SK-N-SH treated with all-trans-retinoic acid at 6 μM for 48 hours (cell line): ENCODE data around the gene CPNE8.
"Not testable (repeated sequence)": the region's sequence is repeated elsewhere in the genome, so short reads cannot be mapped to it uniquely, and the experiment has no call there.

Experiments used
- ATAC-seq: fragments of 200-7000 bp; cut with Tn5 transposase; 3 replicates; pipeline ENCODE4 v1.9.1; 2020; ENCODE audit warnings: mild to moderate bottlenecking, moderate library complexity
- ARNTL ChIP-seq: fragments of 450-650 bp; formaldehyde crosslinking; IDR thresholded peaks from 2 replicates; pipeline ENCODE4 v1.5.0; 2020; ENCODE audit warnings: low read depth, mild to moderate bottlenecking, moderate library complexity, borderline replicate concordance
- BACH2 ChIP-seq: fragments of 250-450 bp; sonication (Bioruptor Pico); IDR thresholded peaks from 2 replicates; pipeline ENCODE4 v1.9.0; 2021; ENCODE audit warnings: mild to moderate bottlenecking, borderline replicate concordance
- CREB5 ChIP-seq: fragments of 250-450 bp; sonication (Bioruptor Pico); IDR thresholded peaks from 2 replicates; pipeline ENCODE4 v1.5.1; 2020; ENCODE audit warnings: low read depth, mild to moderate bottlenecking, moderate library complexity
- CSDC2 ChIP-seq: fragments of 250-450 bp; sonication (Bioruptor Pico); IDR thresholded peaks from 2 replicates; pipeline ENCODE4 v1.5.0; 2020; ENCODE audit warnings: mild to moderate bottlenecking, moderate library complexity
- GLIS3 ChIP-seq: fragments of 250-450 bp; sonication (Bioruptor Pico); IDR thresholded peaks from 2 replicates; pipeline ENCODE4 v1.5.0; 2020; ENCODE audit warnings: mild to moderate bottlenecking, moderate library complexity
- ISL1 ChIP-seq: fragments of 250-450 bp; sonication (Bioruptor Pico); IDR thresholded peaks from 2 replicates; pipeline ENCODE4 v2.1.2; 2022; ENCODE audit warnings: mild to moderate bottlenecking, moderate library complexity
- OSR1 ChIP-seq: fragments of 250-450 bp; sonication (Bioruptor Pico); IDR thresholded peaks from 2 replicates; pipeline ENCODE4 v1.8.0; 2022; ENCODE audit warnings: moderate library complexity, mild to moderate bottlenecking, inconsistent platforms
- PPARA ChIP-seq: fragments of 250-450 bp; sonication (Bioruptor Pico); IDR thresholded peaks from 2 replicates; pipeline ENCODE4 v1.5.0; 2020; ENCODE audit warnings: mild to moderate bottlenecking, borderline replicate concordance
- RARB ChIP-seq: fragments of 250-450 bp; sonication (Bioruptor Pico); IDR thresholded peaks from 2 replicates; pipeline ENCODE4 v1.8.0; 2021; ENCODE audit warnings: mild to moderate bottlenecking, moderate library complexity
- SNAI2 ChIP-seq: fragments of 250-450 bp; sonication (Bioruptor Pico); IDR thresholded peaks from 2 replicates; pipeline ENCODE4 v1.5.0; 2020; ENCODE audit warnings: mild to moderate bottlenecking, moderate library complexity
- TCF4 ChIP-seq: fragments of 250-450 bp; sonication (Bioruptor Pico); IDR thresholded peaks from 2 replicates; pipeline ENCODE4 v1.8.0; 2021; ENCODE audit warnings: mild to moderate bottlenecking, moderate library complexity, borderline replicate concordance
- TOX ChIP-seq: fragments of 250-450 bp; sonication (Bioruptor Pico); IDR thresholded peaks from 2 replicates; pipeline ENCODE4 v1.8.0; 2021; ENCODE audit warnings: mild to moderate bottlenecking, moderate library complexity, borderline replicate concordance
- TSHZ2 ChIP-seq: fragments of 250-450 bp; sonication (Bioruptor Pico); IDR thresholded peaks from 2 replicates; pipeline ENCODE4 v1.5.0; 2020; ENCODE audit warnings: mild to moderate bottlenecking, moderate library complexity
- ZC3H10 ChIP-seq: fragments of 250-450 bp; sonication (Bioruptor Pico); IDR thresholded peaks from 2 replicates; pipeline ENCODE4 v1.5.1; 2021; ENCODE audit warnings: mild to moderate bottlenecking, moderate library complexity
- ZFP3 ChIP-seq: fragments of 250-450 bp; sonication (Bioruptor Pico); IDR thresholded peaks from 2 replicates; pipeline ENCODE4 v1.5.0; 2020; ENCODE audit warnings: mild to moderate bottlenecking, moderate library complexity
- ZFP30 ChIP-seq: fragments of 450-650 bp; formaldehyde crosslinking; IDR thresholded peaks from 2 replicates; pipeline ENCODE4 v1.5.0; 2022; ENCODE audit warnings: mild to moderate bottlenecking, moderate library complexity
- ZNF565 ChIP-seq: fragments of 450-650 bp; formaldehyde crosslinking; conservative IDR thresholded peaks from 2 replicates; pipeline ENCODE4 v1.5.0; 2020; ENCODE audit warnings: low read depth, mild to moderate bottlenecking, moderate library complexity
- TF ChIP-seq, protein P1 (sequence below): fragments of 250-450 bp; sonication (Bioruptor Pico); IDR thresholded peaks from 2 replicates; pipeline ENCODE4 v1.8.0; 2020; ENCODE audit warnings: mild to moderate bottlenecking, moderate library complexity, borderline replicate concordance
- TF ChIP-seq, protein P2 (sequence below): fragments of 250-450 bp; sonication (Bioruptor Pico); IDR thresholded peaks from 2 replicates; pipeline ENCODE4 v1.5.1; 2021; ENCODE audit warnings: mild to moderate bottlenecking, moderate library complexity
- TF ChIP-seq, protein P3 (sequence below): fragments of 250-450 bp; sonication (Bioruptor Pico); IDR thresholded peaks from 2 replicates; pipeline ENCODE4 v1.8.0; 2021; ENCODE audit warnings: low read depth, mild to moderate bottlenecking, moderate library complexity, borderline replicate concordance

CPNE8 gene

GRCh38 chr12:38745601-38746000 is 159.8 kb downstream of the CPNE8 start:
- TF ChIP-seq, protein P1, sequence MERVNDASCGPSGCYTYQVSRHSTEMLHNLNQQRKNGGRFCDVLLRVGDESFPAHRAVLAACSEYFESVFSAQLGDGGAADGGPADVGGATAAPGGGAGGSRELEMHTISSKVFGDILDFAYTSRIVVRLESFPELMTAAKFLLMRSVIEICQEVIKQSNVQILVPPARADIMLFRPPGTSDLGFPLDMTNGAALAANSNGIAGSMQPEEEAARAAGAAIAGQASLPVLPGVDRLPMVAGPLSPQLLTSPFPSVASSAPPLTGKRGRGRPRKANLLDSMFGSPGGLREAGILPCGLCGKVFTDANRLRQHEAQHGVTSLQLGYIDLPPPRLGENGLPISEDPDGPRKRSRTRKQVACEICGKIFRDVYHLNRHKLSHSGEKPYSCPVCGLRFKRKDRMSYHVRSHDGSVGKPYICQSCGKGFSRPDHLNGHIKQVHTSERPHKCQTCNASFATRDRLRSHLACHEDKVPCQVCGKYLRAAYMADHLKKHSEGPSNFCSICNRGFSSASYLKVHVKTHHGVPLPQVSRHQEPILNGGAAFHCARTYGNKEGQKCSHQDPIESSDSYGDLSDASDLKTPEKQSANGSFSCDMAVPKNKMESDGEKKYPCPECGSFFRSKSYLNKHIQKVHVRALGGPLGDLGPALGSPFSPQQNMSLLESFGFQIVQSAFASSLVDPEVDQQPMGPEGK (CRISPR knock-in tag) = no peak
- TF ChIP-seq, protein P2, sequence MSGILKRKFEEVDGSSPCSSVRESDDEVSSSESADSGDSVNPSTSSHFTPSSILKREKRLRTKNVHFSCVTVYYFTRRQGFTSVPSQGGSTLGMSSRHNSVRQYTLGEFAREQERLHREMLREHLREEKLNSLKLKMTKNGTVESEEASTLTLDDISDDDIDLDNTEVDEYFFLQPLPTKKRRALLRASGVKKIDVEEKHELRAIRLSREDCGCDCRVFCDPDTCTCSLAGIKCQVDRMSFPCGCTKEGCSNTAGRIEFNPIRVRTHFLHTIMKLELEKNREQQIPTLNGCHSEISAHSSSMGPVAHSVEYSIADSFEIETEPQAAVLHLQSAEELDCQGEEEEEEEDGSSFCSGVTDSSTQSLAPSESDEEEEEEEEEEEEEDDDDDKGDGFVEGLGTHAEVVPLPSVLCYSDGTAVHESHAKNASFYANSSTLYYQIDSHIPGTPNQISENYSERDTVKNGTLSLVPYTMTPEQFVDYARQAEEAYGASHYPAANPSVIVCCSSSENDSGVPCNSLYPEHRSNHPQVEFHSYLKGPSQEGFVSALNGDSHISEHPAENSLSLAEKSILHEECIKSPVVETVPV (CRISPR knock-in tag) = no peak
- no peak for TF ChIP-seq OSR1
- TF ChIP-seq ARNTL (CRISPR knock-in tag) = no peak
- no peak for TF ChIP-seq ISL1 (CRISPR knock-in tag)
- no peak for TF ChIP-seq PPARA
- TF ChIP-seq, all 23 proteins: peak for 0
- no peak for ATAC-seq

DNA sequence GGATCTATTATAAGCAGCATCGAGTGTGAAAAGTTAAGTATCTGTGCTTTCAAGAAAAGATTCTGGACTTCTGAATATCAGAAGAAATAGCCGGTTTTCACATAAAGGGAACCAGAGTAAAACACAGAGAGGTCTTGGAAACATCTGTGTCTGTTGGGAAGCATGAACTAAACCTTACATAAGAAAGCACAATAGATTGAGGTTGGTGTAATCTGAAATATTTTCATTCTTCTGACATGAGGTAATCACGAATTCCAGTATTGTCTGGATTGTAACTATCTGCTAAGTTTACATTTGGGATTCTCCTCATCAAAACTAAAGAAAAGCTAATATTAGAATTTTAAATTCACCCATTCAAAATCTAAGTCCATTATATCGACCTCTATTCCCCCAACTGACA is 161.3 kb downstream of the CPNE8 start:
- TF ChIP-seq ZFP30 (CRISPR knock-in tag) (no peak), ZFP3 (CRISPR knock-in tag) (no peak), ISL1 (CRISPR knock-in tag) (no peak), ARNTL (CRISPR knock-in tag) (no peak), ZNF565 (CRISPR knock-in tag) (no peak), CREB5 (CRISPR knock-in tag) (no peak), RARB (CRISPR knock-in tag) (no peak), CSDC2 (CRISPR knock-in tag) (no peak)
- no peak for ATAC-seq

- ATAC-seq = not testable (repeated sequence)
Observed at GRCh38 chr12:38742496-38742895, 162.9 kb downstream of the CPNE8 start.

DNA sequence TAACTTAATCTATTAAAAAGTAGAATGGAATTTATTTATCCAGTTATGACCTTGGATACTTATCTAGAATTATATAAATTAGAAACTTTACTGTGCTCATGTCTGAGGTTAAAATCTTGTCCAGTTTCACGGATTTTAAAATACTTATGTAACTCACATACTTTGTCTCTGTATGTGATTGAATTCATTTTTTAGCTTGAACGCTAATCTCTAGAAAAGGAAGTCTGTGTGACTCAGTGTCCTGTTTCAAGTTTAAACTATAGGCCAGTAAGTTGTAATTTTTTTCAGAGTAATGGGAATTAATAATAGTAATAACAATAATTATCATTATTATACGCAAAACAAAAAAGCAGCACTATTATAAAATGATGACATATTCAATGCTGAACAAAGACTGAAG is 168.6 kb downstream of the CPNE8 start:
- no peak for ATAC-seq
- TF ChIP-seq TCF4 = no peak
- no peak for TF ChIP-seq BACH2 (CRISPR knock-in tag)
- no peak for TF ChIP-seq SNAI2 (CRISPR knock-in tag)
- TF ChIP-seq ZNF565 (CRISPR knock-in tag) = no peak
- no peak for TF ChIP-seq RARB (CRISPR knock-in tag)

DNA sequence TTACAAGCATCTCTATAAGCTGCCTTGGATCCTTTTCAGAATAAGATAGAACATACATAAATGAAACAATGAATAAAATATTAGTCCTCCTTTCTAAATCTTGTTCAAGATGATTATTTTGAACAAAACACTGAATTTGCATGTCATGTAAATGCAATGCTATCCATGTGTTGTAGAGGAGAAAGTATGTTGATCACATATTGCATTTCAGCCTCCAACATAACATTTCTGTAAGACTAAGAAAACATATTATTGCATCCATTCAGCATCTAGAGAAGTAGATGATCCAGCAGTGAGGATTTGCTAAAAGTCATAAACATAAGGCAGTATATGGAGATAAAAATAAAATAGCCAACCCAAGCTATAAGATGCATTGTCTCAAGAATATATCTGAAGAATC is 172.6 kb downstream of the CPNE8 start:
- ATAC-seq = no peak
- TF ChIP-seq GLIS3 (CRISPR knock-in tag) (no peak), ZFP30 (CRISPR knock-in tag) (no peak), SNAI2 (CRISPR knock-in tag) (no peak), ZFP3 (CRISPR knock-in tag) (no peak), TOX (no peak), OSR1 (no peak), ZC3H10 (CRISPR knock-in tag) (no peak), PPARA (no peak), TSHZ2 (CRISPR knock-in tag) (no peak), CREB5 (CRISPR knock-in tag) (no peak), BACH2 (CRISPR knock-in tag) (no peak)
- TF ChIP-seq, protein P1 (CRISPR knock-in tag) = no peak
- TF ChIP-seq, protein P2 (CRISPR knock-in tag) = no peak
- TF ChIP-seq, protein P3, sequence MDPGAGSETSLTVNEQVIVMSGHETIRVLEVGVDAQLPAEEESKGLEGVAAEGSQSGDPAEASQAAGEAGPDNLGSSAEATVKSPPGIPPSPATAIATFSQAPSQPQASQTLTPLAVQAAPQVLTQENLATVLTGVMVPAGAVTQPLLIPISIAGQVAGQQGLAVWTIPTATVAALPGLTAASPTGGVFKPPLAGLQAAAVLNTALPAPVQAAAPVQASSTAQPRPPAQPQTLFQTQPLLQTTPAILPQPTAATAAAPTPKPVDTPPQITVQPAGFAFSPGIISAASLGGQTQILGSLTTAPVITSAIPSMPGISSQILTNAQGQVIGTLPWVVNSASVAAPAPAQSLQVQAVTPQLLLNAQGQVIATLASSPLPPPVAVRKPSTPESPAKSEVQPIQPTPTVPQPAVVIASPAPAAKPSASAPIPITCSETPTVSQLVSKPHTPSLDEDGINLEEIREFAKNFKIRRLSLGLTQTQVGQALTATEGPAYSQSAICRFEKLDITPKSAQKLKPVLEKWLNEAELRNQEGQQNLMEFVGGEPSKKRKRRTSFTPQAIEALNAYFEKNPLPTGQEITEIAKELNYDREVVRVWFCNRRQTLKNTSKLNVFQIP (CRISPR knock-in tag) = no peak
